Right atrium auricular region (tissue), 2 donors: ENCODE data around the gene CHN2. TPM values are rescaled to one million over a fixed set of nuclear protein-coding genes. Genes with fewer than 3 reads are reported as not detected.

Source experiments
- DNase-seq: peaks from one replicate; pipeline ENCODE4 v3.0.0-alpha.2; 2019; ENCODE audit warnings: low spot score
- H3K27ac ChIP-seq, 2 donors: fragments of 200-600 bp; sonication (generic); 1 replicate in 1 of 2; 2 replicates in 1 of 2; pipeline ENCODE4 v1.5.1; 2016 to 2019
- H3K27me3 ChIP-seq, 2 donors: fragments of 200-600 bp; sonication (generic); one replicate each; pipeline versions ENCODE4 v1.5.1 to v1.6.0; 2017 to 2019
- H3K36me3 ChIP-seq: fragments of 200-600 bp; sonication (generic); one replicate; pipeline ENCODE4 v1.5.1; 2016
- H3K4me1 ChIP-seq, 2 donors: fragments of 200-600 bp; sonication (generic); one replicate each; pipeline versions ENCODE4 v1.5.1 to v1.6.0; 2017 to 2019
- H3K4me3 ChIP-seq, 2 donors: fragments of 200-600 bp; sonication (generic); 1 replicate in 1 of 2; 2 replicates in 1 of 2; pipeline ENCODE4 v1.5.1; 2017 to 2019; ENCODE audit warnings: mild to moderate bottlenecking in 1 of 2, moderate library complexity in 1 of 2
- H3K9me3 ChIP-seq, 2 donors: fragments of 200-600 bp; sonication (generic); one replicate each; pipeline ENCODE4 v1.5.1; 2019
- total RNA-seq, 2 donors: library from RNA; depleted of rRNA; stranded (reverse); fragments of >200 nt; gene quantifications; one replicate each; pipeline ENCODE4 v1.1.0, GENCODE V29; 2016
- TF ChIP-seq, protein P1 (sequence below), 2 donors: fragments of 200-600 bp; sonication (generic); IDR thresholded peaks; one replicate each; pipeline ENCODE4 v1.5.1; 2019; ENCODE audit warnings: antibody characterized with exemption in 2 of 2

Gene CHN2
- total RNA-seq, 2 donors from 2014 or later, result 2.7 to 6.6 TPM

DNA sequence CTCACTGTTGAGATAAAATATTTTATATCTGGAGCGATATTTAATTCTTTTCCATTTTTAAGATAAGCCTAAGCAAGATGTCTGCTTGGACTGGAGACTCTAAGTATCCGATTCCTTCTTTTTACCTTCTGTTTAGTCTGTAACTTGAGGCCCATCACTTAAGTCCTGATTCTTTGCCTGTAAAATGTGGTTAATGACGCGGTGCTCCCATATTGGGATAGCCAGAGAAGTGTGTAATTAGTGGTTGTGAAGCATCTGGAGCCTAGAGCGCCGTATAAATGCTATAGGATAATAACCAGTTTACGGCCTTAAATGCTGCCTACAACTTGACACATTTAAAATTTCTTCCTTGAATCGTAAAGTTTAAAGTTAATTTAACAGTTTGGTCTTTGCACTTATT lies 132.9 kb downstream of the CHN2 start:
- TF ChIP-seq, protein P1, sequence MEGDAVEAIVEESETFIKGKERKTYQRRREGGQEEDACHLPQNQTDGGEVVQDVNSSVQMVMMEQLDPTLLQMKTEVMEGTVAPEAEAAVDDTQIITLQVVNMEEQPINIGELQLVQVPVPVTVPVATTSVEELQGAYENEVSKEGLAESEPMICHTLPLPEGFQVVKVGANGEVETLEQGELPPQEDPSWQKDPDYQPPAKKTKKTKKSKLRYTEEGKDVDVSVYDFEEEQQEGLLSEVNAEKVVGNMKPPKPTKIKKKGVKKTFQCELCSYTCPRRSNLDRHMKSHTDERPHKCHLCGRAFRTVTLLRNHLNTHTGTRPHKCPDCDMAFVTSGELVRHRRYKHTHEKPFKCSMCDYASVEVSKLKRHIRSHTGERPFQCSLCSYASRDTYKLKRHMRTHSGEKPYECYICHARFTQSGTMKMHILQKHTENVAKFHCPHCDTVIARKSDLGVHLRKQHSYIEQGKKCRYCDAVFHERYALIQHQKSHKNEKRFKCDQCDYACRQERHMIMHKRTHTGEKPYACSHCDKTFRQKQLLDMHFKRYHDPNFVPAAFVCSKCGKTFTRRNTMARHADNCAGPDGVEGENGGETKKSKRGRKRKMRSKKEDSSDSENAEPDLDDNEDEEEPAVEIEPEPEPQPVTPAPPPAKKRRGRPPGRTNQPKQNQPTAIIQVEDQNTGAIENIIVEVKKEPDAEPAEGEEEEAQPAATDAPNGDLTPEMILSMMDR (IDR thresholded peaks at IDR 0.05), result no peak
- DNase-seq, result no peak
- no peaks in the 10 kb centered on the region for H3K9me3 ChIP-seq
- H3K27me3 ChIP-seq, result no peaks in the 10 kb centered on the region
- no peaks in the 10 kb centered on the region for H3K36me3 ChIP-seq
- no peak overlapping the region for H3K27ac ChIP-seq
- H3K4me1 ChIP-seq, result no peaks in the 10 kb centered on the region
- no peak overlapping the region for H3K4me3 ChIP-seq

DNA sequence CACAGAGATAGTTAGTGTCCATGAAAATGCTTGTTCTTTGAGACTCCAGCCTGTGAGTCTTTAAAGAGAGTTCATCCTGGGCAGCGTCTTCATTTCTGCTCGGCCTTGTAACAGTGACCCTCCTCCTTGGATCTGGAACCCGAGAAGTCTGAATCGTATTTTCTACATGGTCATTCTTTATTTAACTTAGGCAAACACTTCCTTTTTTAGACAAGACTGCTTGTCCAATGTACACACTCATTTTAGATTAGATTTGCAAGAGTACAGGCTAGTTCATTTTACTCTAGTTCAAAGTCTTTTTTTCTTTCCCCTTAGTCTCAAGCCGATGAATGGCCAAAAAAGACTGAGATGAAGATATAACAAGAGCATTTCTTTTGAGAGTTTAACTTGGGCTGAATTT lies 133.5 kb downstream of the CHN2 start:
- no peak for DNase-seq
- H3K36me3 ChIP-seq, result no peaks in the 10 kb centered on the region
- no peak overlapping the region for H3K4me3 ChIP-seq
- no peak overlapping the region for H3K27ac ChIP-seq
- TF ChIP-seq, protein P1 (IDR thresholded peaks at IDR 0.05), result no peak
- H3K4me1 ChIP-seq, result no peaks in the 10 kb centered on the region
- no peaks in the 10 kb centered on the region for H3K9me3 ChIP-seq
- H3K27me3 ChIP-seq, result no peaks in the 10 kb centered on the region

DNA sequence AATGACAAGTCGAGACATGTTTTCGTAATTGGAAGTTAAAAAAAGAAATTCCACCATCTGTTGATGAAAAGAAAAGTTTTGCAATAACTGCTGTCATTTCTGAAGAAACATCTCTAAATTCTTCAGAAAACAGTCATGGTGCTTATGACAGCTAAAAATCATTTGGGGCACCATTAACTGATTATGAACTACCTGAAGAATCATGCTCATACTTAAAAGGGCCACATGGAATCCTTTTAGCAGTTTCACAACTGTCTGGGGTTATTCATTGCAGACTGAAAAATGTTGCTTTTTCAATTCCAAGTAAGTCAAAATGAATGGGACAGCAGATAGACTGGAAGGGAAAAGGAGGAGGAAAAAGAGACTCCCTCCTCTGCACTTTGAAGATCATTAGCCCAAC lies 134.2 kb downstream of the CHN2 start:
- no peak overlapping the region for H3K27ac ChIP-seq
- TF ChIP-seq, protein P1 (IDR thresholded peaks at IDR 0.05), result no peak

DNA sequence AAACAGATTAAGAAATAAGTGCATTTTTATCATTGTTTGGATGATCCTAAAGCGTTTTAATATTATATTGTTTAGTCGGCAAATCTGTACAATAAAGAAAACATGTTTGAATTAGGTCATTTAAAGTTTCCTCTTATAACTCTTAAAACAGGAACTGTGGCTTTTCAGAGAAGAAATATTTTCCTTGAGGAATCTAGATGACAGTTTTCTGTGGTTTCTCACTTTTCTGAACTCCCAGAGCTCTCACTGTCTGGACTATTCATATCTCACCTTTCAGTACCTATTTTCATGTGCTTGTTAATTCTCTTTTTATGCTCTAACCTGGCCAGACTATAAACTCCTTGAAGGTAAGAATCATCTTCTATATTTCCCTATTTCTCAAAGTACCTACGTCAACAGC lies 135.1 kb downstream of the CHN2 start:
- Histone ChIP-seq H3K9me3 (no peaks in the 10 kb centered on the region), H3K27ac (no peak overlapping the region), H3K4me3 (no peak overlapping the region), H3K27me3 (no peaks in the 10 kb centered on the region), H3K4me1 (no peaks in the 10 kb centered on the region), H3K36me3 (no peaks in the 10 kb centered on the region)
- TF ChIP-seq, protein P1 (IDR thresholded peaks at IDR 0.05), result no peak
- no peak for DNase-seq

More for the DNA sequence above, 134.2 kb downstream of the CHN2 start:
- no peak for DNase-seq
- Histone ChIP-seq H3K36me3 (no peaks in the 10 kb centered on the region), H3K9me3 (no peaks in the 10 kb centered on the region), H3K27me3 (no peaks in the 10 kb centered on the region), H3K4me1 (no peaks in the 10 kb centered on the region), H3K4me3 (no peak overlapping the region)

DNA sequence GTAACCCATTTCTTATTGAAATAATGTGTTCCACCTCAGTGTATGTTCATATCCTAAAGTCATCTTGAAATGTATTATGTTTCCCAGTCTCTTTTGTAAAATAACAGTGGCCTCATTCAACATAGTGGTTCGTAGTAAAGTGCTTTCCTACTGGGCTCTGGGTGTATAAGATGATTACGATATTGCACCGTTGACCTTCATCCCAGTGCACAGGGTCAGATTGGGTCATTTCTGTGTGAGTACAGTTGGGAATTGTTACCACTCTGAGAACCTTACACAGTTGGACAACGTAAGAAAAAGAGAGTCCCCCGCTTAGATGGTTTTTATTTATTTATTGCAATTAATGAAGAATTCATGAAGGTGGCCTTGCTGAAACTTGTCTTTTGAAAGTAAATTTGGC lies 135.6 kb downstream of the CHN2 start:
- TF ChIP-seq, protein P1 (IDR thresholded peaks at IDR 0.05), result no peak
- no peak overlapping the region for H3K27ac ChIP-seq
- DNase-seq, result no peak
- no peaks in the 10 kb centered on the region for H3K27me3 ChIP-seq
- H3K4me3 ChIP-seq, result no peak overlapping the region
- H3K9me3 ChIP-seq, result no peaks in the 10 kb centered on the region
- H3K36me3 ChIP-seq, result no peaks in the 10 kb centered on the region
- H3K4me1 ChIP-seq, result no peaks in the 10 kb centered on the region

DNA sequence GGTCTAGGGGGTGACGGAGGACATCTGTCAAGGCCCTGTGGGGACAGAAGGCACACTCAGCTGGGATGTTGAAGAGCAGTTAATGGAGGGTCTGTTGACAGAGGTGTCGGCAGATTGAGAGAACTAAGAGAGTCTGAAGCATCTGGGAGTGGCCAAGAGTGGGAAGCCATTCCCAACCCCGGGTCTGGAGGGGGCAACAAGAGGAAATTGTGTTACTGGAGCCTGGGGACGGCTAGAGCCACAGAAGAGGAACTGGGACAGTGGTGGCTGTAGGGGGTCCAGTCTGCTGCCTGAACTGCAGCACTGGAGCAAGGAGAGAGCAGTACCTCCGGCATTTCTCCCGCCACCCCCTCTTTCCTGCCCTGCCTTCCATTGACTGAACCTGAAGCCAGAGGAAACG lies 136.6 kb downstream of the CHN2 start:
- no peak overlapping the region for H3K4me3 ChIP-seq
- no peaks in the 10 kb centered on the region for H3K27me3 ChIP-seq
- TF ChIP-seq, protein P1 (IDR thresholded peaks at IDR 0.05), result no peak
- no peaks in the 10 kb centered on the region for H3K9me3 ChIP-seq
- no peaks in the 10 kb centered on the region for H3K36me3 ChIP-seq
- no peak for DNase-seq
- H3K4me1 ChIP-seq, result no peaks in the 10 kb centered on the region
- no peak overlapping the region for H3K27ac ChIP-seq
